Erythroblast (primary cell): ENCODE results near the gene RAMP1.

ENCODE experiments used
- GATA1 ChIP-seq: IDR thresholded peaks from 2 replicates; pipeline ENCODE4 v1.6.1; 2011; ENCODE audit warnings: low read depth, mild to moderate bottlenecking, control low read depth, low read length, moderate library complexity
- POLR2A ChIP-seq: IDR thresholded peaks from 2 replicates; pipeline ENCODE4 v1.6.1; 2011; ENCODE audit warnings: mild to moderate bottlenecking, low read length

- TF ChIP-seq POLR2A (no peak), GATA1 (no peak)
Measured at GRCh38 chr2:237895544-237896506, 36.4 kb downstream of the RAMP1 start.
